ENCODE data around the gene UBE2E1.

GRCh38 chr3:23845326-23846216, 39.8 kb downstream of the UBE2E1 start:
- TF ChIP-seq CTCF (IDR thresholded peaks at IDR 0.05) = no peak
- TF ChIP-seq POLR2A (IDR thresholded peaks at IDR 0.05) = no peak
